ENCODE data around the gene PIK3IP1.

PIK3IP1 gene

GRCh38 chr22:31278151-31278621 lies 14.1 kb downstream of the PIK3IP1 start:
- no peak for DNase-seq

DNA sequence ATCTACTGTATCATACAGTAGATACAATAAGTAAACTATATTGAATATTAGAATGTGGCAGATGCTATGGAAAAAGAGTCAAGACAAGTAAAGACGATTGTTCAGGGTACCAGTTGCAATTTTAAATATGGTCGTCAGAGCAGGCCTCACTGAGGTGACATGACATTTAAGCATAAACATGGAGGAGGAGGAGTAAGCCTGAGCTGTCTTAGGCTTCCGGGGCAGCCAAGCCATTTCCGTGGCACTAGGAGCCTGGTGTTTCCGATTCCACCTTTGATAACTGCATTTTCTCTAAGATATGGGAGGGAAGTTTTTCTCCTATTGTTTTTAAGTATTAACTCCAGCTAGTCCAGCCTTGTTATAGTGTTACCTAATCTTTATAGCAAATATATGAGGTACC lies 14.5 kb downstream of the PIK3IP1 start:
- no peak for DNase-seq

DNA sequence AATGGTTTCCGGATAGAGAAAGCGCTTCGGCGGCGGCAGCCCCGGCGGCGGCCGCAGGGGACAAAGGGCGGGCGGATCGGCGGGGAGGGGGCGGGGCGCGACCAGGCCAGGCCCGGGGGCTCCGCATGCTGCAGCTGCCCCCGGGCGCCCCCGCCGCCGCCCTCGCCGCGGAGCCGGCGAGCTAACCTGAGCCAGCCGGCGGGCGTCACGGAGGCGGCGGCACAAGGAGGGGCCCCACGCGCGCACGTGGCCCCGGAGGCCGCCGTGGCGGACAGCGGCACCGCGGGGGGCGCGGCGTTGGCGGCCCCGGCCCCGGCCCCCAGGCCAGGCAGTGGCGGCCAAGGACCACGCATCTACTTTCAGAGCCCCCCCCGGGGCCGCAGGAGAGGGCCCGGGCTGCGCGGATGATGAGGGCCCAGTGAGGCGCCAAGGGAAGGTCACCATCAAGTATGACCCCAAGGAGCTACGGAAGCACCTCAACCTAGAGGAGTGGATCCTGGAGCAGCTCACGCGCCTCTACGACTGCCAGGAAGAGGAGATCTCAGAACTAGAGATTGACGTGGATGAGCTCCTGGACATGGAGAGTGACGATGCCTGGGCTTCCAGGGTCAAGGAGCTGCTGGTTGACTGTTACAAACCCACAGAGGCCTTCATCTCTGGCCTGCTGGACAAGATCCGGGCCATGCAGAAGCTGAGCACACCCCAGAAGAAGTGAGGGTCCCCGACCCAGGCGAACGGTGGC lies 15.7 kb downstream of the PIK3IP1 start:
- DNase-seq = no peak

DNA sequence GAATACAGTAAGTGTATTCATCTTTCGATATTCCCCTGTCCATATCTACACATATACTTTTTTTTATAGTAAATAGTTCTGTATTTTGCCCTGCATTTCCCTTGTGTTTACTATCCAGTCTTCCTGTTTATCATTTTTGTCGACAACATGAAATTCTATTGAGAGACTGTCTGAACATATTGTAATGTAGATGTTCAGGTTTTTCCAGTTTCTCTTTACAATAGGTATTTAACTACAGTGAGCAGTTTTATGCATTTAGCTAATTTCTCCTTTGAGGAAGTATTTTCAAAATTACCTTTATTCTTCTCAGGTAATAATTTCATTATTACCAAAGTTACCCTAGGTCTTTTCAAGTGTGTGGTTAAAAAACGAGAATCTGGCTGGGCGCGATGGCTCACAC lies 16.7 kb downstream of the PIK3IP1 start:
- DNase-seq = no peak

DNA sequence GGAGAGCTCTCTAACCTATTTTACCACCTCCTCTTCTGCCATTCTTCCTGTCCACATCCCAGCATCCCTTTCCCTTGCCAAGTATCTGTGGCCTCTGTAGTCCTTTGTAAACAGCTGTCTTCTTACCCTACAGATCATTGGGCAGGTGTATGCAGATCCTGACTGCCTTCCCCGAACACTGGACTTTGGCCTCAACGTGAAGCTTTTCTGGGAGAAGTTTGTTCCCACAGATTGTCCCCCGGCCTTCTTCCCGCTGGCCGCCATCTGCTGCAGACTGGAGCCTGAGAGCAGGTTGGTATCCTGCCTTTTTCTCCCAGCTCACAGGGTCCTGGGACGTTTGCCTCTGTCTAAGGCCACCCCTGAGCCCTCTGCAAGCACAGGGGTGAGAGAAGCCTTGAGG lies 17.3 kb downstream of the PIK3IP1 start:
- no peak for DNase-seq

DNA sequence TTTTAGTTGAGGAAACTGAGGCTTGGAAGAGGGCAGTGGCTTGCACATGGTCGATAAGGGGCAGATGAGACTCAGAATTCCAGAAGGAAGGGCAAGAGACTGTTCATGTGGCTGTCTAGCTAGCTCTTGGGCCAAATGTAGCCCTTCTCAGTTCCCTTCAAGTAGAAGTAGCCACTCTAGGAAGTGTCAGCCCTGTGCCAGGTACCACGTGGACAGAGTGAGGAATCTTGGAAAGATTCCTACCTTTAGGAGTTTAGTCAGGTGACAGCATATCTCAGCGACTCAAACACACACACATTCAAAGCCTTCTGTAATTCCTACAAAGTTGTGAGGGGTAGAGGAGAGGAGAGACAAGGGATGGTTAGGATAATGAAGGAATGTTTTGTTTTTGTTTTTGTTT lies 18.3 kb downstream of the PIK3IP1 start:
- DNase-seq = no peak

DNA sequence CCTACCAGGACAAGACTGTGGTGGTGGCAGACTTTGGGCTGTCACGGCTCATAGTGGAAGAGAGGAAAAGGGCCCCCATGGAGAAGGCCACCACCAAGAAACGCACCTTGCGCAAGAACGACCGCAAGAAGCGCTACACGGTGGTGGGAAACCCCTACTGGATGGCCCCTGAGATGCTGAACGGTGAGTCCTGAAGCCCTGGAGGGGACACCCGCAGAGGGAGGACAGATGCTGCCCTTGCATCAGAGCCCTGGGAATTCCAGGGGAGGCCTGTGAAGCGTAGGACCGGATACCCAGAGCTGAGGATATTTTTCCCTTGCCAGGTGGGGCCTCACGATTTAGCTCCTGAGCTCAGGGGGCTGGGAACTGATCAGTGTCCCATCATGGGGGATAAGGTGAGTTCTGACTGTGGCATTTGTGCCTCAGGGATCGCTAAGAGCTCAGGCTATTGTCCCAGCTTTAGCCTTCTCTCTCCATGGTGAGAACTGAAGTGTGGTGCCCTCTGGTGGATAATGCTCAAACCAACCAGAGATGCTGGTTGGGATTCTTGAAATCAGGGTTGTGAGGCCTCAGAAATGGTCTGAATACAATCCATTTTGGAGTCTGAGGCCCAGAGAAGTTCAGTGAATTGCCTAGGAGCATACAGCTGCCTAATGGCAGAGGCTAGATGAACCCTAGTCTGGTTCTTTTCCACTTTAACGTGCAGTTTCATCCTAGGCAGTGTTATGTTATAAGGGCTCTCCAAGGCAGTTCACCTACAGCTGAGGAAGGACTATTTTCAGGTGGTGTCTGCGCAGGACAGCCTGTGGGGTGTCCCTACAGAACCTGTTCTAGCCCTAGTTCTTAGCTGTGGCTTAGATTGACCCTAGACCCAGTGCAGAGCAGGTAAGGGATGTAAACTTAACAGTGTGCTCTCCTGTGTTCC lies 19.5 kb downstream of the PIK3IP1 start:
- peak; percentile 15 for DNase-seq

GRCh38 chr22:31271485-31271884 lies 20.8 kb downstream of the PIK3IP1 start:
- DNase-seq = no peak

DNA sequence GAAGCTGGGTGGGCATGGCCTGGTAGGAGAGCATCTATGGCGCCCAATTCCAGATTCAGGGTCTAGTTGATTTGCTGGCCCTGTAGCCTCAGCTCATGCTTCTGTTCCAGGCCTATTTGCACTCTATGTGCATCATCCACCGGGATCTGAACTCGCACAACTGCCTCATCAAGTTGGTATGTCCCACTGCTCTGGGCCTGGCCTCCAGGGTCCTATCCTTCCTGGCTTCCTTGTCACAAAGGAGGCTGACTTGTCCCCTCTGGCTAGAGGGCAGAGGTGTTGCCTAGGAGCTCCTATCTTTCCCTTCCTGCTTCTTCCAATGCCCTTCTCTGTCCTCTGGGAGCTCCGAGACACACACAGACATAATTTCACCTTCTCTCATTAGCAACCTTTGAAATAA lies 21.3 kb downstream of the PIK3IP1 start:
- no peak for DNase-seq

GRCh38 chr22:31269892-31270579 lies 22.3 kb downstream of the PIK3IP1 start:
- DNase-seq = no peak

DNA sequence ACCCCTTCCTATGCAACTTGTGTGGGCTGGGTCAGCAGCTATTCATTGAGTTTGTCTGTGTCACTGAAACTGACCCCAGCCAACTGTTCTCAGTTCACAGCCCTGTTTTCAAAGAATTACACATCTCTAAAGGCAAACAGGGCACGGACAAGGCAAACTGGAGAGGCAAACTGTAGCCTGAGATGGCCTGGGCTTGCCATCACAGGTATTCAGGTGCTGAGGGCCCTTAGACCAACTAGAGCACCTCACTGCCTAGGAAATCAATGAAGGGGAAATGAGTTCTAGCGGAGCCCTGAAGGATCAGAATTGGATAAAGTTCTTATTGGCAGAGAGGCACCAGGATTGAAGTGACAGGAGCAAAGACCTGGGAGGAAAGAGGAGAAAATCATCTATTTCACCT lies 24.0 kb downstream of the PIK3IP1 start:
- no peak for DNase-seq

DNA sequence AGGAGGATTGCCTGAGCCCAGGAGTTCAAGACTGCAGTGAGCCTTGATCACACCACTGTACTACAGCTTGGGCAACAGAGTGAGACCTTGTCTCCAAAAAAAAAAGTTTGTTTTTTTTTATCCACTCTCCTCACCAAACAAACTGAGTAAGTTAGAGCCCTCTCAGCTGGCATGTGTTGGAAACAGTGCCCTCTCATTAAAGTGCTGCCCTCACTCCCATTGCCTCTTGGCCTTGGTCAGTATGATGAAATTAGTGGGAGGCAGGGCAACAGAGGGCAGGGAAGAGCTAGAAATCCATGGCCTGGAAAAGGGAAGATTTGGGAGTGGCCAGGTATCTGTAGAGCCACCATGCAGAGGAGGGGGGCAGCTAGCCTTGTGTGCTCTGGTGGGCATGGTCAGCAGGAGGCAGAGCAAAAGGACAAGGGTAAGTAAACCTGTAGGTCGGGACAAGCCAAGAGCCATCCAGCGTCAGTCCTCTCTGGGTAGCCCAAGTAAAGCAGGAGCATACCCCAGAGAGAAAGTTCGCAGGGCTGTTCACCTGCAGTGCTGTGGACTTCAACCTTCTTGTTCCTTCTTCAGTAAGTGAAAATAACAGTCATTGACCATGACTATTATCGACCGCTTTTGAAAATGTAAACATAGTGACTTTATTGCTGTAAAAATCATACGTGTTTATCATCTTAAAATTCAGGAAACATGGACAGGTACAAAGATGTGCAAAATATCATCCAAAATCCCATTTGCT lies 28.2 kb downstream of the PIK3IP1 start:
- no peak for DNase-seq

DNA sequence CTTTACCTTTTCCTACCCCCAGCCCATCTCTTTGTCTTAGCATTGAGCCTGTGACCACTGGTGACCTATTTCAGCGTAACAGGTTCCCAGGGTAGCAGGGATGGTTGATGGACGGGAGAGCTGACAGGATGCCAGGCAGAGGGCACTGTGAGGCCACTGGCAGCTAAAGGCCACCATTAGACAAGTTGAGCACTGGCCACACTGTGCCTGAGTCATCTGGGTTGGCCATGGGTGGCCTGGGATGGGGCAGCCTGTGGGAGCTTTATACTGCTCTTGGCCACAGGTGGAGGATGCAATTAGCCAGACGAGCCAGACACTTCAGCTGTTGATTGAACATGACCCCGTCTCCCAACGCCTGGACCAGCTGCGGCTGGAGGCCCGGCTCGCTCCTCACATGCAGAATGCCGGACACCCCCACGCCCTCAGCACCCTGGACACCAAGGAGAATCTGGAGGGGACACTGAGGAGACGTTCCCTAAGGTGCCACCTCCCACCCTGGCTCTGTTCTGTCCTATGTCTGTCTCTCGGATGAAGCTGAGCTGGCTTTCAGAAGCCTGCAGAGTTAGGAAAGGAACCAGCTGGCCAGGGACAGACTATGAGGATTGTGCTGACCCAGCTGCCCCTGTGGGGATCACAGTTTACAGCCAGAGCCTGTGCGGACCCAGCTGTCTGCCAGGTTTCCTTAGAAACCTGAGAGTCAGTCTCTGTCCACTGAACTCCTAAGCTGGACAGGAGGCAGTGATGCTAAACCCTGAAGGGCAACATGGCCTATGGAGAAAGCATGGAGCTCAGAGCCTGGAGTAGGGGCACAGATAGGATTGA lies 29.8 kb downstream of the PIK3IP1 start:
- no peak for DNase-seq

DNA sequence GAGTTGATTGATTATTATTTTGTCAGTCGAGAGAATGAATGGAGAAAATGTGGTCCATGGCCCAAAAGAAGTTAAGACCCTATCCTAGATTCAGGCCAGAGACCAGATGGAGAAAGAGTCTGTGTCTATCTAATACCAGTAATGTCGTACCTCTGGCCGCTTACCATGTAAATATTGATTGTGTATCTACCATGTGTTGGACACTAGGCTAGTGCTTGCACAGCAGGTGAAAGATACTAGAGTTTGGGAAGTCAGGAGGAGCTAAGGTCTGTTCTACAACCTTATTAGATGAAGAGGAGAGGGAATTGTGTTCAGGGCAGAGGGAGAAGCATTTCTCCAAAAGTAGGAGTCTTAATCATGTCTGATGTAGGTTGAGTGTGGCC lies 31.8 kb downstream of the PIK3IP1 start:
- no peak for DNase-seq

GRCh38 chr22:31259798-31260473 lies 32.4 kb downstream of the PIK3IP1 start:
- DNase-seq = no peak

DNA sequence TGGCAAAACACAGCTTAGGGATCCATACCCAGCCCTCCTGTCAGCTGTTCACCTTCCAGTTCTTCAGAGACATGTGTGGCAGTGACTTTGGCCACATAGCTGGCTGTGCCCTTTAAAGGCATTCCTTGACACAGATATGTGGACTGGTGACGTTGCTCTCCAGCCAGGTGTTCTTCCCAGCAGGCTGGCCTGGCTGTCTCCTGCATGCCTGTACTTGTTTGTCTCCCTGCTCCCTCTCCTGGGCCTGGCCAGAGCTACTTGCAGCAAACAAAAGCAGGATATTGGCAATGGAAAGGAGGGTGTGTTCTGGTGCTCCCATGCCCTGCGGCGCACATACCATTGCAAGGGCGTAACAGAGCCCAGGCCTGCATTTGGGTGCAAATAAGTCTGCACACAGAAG lies 38.3 kb downstream of the PIK3IP1 start:
- DNase-seq = peak; percentile 52

DNA sequence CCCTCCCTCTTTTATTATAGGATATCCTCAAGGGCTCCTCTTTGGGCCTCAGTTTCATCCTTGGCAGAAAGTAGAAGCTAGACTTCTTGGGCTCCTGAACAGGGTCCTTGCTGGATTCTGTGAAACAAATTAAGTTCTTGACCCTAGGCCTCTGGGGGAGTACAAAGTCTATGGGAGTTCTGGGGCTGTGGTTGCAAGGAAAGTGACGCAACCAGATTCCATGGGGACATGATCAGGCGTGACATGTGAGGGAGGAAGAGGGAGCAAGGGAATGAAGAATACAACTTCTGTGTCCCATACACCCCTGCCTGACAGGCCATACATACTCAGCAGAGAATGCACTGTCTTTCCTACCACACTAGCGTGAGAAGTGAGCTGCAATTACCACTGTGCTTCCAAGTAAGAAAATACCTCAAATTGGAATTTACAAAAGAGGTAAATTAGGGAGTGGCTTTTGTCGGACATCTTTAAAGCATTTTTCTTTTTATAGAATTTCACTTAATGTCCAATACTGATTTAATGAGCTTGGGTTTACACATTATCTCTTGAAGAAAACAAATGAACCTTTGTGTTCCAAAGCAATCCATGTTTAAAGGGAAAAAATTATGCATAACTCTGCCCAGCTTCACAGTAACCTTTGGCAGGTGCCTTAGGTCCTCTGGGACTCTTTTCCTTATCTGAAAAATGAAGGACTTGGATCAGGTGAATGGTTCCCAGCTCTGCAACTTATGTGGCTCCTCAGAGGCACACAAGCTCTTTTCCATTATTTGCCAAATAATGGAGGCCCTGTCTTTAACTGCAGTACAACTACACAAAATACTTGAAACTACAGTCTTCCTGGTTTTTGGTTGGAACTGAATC lies 41.3 kb downstream of the PIK3IP1 start:
- no peak for DNase-seq

DNA sequence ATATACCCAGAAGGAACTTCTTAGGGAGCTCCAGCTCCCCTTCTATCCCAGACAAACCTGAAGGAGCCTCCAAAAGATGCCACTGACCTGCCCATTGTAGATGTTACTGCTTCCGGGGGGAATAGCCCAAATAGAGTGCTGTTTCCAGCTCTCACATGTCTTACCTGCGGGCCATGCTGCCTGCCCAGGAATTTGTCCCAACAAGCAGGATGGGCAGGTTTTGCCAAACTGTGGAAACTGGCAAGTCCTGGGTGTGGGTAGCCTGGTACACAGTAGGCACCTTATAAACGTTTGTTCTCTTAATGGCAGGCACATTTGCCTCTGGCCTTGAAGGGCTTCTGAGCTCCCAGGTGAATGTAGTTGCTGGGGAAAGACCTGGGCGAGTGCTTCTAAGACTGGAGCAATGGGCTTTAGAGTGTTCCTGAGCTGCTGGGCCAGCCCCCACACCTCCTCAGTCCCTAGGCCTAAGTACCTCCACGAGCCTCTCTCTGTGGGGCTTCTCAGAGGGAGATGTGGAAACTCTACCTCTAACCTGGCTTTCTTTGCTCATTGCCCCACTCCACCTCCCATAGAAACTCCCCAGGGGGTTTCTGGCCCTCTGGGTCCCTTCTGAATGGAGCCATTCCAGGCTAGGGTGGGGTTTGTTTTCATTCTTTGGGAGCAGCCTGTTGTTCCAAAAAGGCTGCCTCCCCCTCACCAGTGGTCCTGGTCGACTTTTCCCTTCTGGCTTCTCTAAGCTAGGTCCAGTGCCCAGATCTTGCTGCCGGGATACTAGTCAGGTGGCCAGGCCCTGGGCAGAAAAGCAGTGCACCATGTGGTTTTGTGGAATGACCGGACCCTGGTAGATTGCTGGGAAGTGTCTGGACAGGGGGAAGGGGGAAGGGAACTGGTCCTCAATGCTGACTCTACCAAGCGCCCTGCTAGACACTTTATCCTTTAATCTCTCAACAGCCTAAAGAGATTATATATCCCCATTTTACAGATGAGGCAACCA lies 43.0 kb downstream of the PIK3IP1 start:
- DNase-seq = no peak
